Measurements from ENCODE around the gene SIGLEC1. TPM values are rescaled to one million over a fixed set of nuclear protein-coding genes. Genes with fewer than 3 reads are reported as not detected.

The SIGLEC1 gene
- total RNA-seq, 2 experiments from 2014 or later: not detected

DNA sequence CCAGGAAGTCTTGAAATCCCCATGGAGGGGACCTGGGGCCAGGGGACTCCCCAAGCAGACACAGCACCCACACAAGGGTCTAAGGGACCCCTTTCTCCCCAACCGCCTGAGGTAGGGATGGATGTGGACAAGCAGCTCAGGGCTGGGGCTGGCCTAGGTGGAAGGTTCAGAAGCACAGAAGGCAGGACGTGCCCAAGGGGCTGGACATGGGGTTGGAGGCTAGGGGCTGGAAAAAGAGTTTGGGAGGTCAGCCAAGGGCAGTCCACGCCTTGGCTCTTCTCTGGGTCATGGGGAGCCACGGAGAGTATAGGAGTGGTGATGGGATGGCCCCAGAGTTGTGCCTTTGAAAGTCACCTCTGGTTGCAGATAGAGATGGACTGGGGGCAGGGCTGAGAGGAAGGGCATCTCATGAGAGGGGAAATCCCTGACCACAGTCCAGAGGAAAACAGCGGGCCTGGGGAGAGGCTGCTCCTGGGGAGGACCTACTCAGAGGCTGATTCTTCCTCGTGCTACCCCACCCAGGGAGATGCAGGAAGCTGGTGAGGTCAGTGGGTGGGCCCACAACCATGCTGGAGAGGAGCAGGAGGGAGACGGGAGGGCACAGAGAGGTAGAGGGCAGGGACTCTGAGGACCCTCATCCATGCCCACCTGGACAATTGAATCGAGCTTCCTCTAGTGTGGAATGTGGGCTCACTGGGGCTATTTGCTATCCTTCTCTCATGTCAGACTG lies 17.6 kb upstream of the SIGLEC1 start:
- Mint-ChIP-seq H3K36me3 (ENCODE audit: low read depth) (no peaks in the 10 kb centered on the region), H3K4me3 (no peak overlapping the region), H3K9me3 (no peaks in the 10 kb centered on the region), H3K4me1 (ENCODE audit: low read depth) (no peaks in the 10 kb centered on the region), H3K27me3 (peaks cover 43% of the 10 kb centered on the region), H3K27ac (no peak overlapping the region)
- intact Hi-C loops (cut with micrococcal nuclease): no loop called here
- ChIA-PET POLR2A (no interaction called here), CTCF (no interaction called here)
- ATAC-seq (no peak), DNase-seq (no peak)
- TF ChIP-seq, protein P1, sequence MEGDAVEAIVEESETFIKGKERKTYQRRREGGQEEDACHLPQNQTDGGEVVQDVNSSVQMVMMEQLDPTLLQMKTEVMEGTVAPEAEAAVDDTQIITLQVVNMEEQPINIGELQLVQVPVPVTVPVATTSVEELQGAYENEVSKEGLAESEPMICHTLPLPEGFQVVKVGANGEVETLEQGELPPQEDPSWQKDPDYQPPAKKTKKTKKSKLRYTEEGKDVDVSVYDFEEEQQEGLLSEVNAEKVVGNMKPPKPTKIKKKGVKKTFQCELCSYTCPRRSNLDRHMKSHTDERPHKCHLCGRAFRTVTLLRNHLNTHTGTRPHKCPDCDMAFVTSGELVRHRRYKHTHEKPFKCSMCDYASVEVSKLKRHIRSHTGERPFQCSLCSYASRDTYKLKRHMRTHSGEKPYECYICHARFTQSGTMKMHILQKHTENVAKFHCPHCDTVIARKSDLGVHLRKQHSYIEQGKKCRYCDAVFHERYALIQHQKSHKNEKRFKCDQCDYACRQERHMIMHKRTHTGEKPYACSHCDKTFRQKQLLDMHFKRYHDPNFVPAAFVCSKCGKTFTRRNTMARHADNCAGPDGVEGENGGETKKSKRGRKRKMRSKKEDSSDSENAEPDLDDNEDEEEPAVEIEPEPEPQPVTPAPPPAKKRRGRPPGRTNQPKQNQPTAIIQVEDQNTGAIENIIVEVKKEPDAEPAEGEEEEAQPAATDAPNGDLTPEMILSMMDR (IDR thresholded peaks at IDR 0.05): no peak

GRCh38 chr20:3729378-3729777 lies 17.0 kb upstream of the SIGLEC1 start:
- Mint-ChIP-seq H3K36me3 (ENCODE audit: low read depth) (no peaks in the 10 kb centered on the region), H3K9me3 (no peaks in the 10 kb centered on the region), H3K27ac (no peak overlapping the region), H3K27me3 (peaks cover 43% of the 10 kb centered on the region), H3K4me3 (no peak overlapping the region), H3K4me1 (ENCODE audit: low read depth) (no peaks in the 10 kb centered on the region)
- ATAC-seq (no peak), DNase-seq (no peak)
- ChIA-PET CTCF (interaction anchor here (0.6 to 1.9 kb wide), 2 partner anchors 19 to 20 kb away, joined by 3 to 13 read pairs; no protein-coding TSS in a partner anchor), POLR2A (no interaction called here)
- TF ChIP-seq, protein P1 (IDR thresholded peaks at IDR 0.05): no peak
- intact Hi-C loops (cut with micrococcal nuclease): no loop called here

GRCh38 chr20:3728876-3729275 lies 16.5 kb upstream of the SIGLEC1 start:
- CTCF ChIA-PET: interaction anchor here (0.6 to 1.9 kb wide), 2 partner anchors 18 to 21 kb away, joined by 3 to 13 read pairs; no protein-coding TSS in a partner anchor
- no peaks in the 10 kb centered on the region for H3K4me1 Mint-ChIP-seq (ENCODE audit: low read depth)
- no peak overlapping the region for H3K4me3 Mint-ChIP-seq
- TF ChIP-seq, protein P1 (IDR thresholded peaks at IDR 0.05): no peak
- ATAC-seq: no peak
- POLR2A ChIA-PET: interaction anchor here (0.7 kb wide), 1 partner anchor 11 kb away, joined by 3 read pairs; no protein-coding TSS in a partner anchor
- no peak overlapping the region for H3K27ac Mint-ChIP-seq
- no peak for DNase-seq
- no peaks in the 10 kb centered on the region for H3K36me3 Mint-ChIP-seq (ENCODE audit: low read depth)
- intact Hi-C loops (cut with micrococcal nuclease): no loop called here
- no peaks in the 10 kb centered on the region for H3K9me3 Mint-ChIP-seq
- peaks cover 43% of the 10 kb centered on the region for H3K27me3 Mint-ChIP-seq

- no peak overlapping the region for H3K27ac Mint-ChIP-seq
- intact Hi-C loops (cut with micrococcal nuclease): no loop called here
- no peaks in the 10 kb centered on the region for H3K9me3 Mint-ChIP-seq
- DNase-seq: no peak
- H3K4me3 Mint-ChIP-seq: no peak overlapping the region
- TF ChIP-seq, protein P1 (IDR thresholded peaks at IDR 0.05): no peak
- peaks cover 40% of the 10 kb centered on the region for H3K27me3 Mint-ChIP-seq
- no peaks in the 10 kb centered on the region for H3K36me3 Mint-ChIP-seq (ENCODE audit: low read depth)
- ChIA-PET POLR2A (interaction anchor here (0.7 kb wide), 1 partner anchor 10 kb away, joined by 3 read pairs; no protein-coding TSS in a partner anchor), CTCF (interaction anchor here (1.9 kb wide), 1 partner anchor 18 kb away, joined by 13 read pairs; no protein-coding TSS in a partner anchor)
- ATAC-seq: no peak
- no peaks in the 10 kb centered on the region for H3K4me1 Mint-ChIP-seq (ENCODE audit: low read depth)
Measured at GRCh38 chr20:3728354-3728753, 16.0 kb upstream of the SIGLEC1 start.

- no peak for ATAC-seq
- Mint-ChIP-seq H3K27me3 (peaks cover 35% of the 10 kb centered on the region), H3K27ac (no peak overlapping the region), H3K9me3 (no peaks in the 10 kb centered on the region), H3K4me1 (ENCODE audit: low read depth) (no peaks in the 10 kb centered on the region), H3K4me3 (no peak overlapping the region), H3K36me3 (ENCODE audit: low read depth) (no peaks in the 10 kb centered on the region)
- TF ChIP-seq, protein P1 (IDR thresholded peaks at IDR 0.05): no peak
- intact Hi-C loops (cut with micrococcal nuclease): no loop called here
- no peak for DNase-seq
- POLR2A ChIA-PET: no interaction called here
- CTCF ChIA-PET: interaction anchor here (1.9 to 2.2 kb wide), 2 partner anchors 17 kb away, joined by 11 to 13 read pairs; no protein-coding TSS in a partner anchor
Measured at GRCh38 chr20:3727401-3728021, 15.1 kb upstream of the SIGLEC1 start.
